DND-41 (cell line): ENCODE measurements around the gene EDDM13.

ENCODE experiments used
- CTCF ChIP-seq: IDR thresholded peaks from 2 replicates; pipeline ENCODE4 v1.5.1; 2012; ENCODE audit warnings: borderline replicate concordance, low read length, moderate library complexity, mild to moderate bottlenecking; ENCODE audit not compliant: poor library complexity, severe bottlenecking; ENCODE audit errors: extremely low read depth
- EZH2 ChIP-seq: IDR thresholded peaks from 3 replicates; pipeline ENCODE4 v1.6.1; 2012; ENCODE audit warnings: borderline replicate concordance, low read depth, mild to moderate bottlenecking, moderate library complexity, low read length, inconsistent platforms; ENCODE audit not compliant: severe bottlenecking

- TF ChIP-seq CTCF (no peak), EZH2 (no peak)
Measured at GRCh38 chr19:56266051-56266450, 6.5 kb upstream of the EDDM13 start.
